Parathyroid adenoma (tissue), 2 donors: ENCODE data around the gene DMD.

ENCODE experiments used
- H2AFZ ChIP-seq: fragments of 300-600 bp; sonication (generic); one replicate; pipeline ENCODE4 v1.7.0; 2017; ENCODE audit warnings: antibody characterized with exemption, mild to moderate bottlenecking
- H3K27ac ChIP-seq: fragments of 300-600 bp; sonication (generic); one replicate; pipeline ENCODE4 v1.7.0; 2017
- H3K27me3 ChIP-seq: fragments of 300-600 bp; sonication (generic); one replicate; pipeline ENCODE4 v1.7.0; 2017; ENCODE audit warnings: low read length; ENCODE audit not compliant: control insufficient read depth, insufficient read depth
- H3K36me3 ChIP-seq: fragments of 300-600 bp; sonication (generic); one replicate; pipeline ENCODE4 v1.7.0; 2017; ENCODE audit warnings: low read length; ENCODE audit not compliant: control insufficient read depth, insufficient read depth
- H3K4me1 ChIP-seq: fragments of 300-600 bp; sonication (generic); one replicate; pipeline ENCODE4 v1.7.0; 2017; ENCODE audit warnings: control low read depth
- H3K4me2 ChIP-seq: fragments of 300-600 bp; sonication (generic); one replicate; pipeline ENCODE4 v1.7.0; 2017; ENCODE audit warnings: low read length
- H3K4me3 ChIP-seq: fragments of 300-600 bp; sonication (generic); one replicate; pipeline ENCODE4 v1.7.0; 2017; ENCODE audit warnings: low read depth, low read length
- H3K79me2 ChIP-seq: fragments of 300-600 bp; sonication (generic); one replicate; pipeline ENCODE4 v1.7.0; 2017; ENCODE audit warnings: control low read depth
- H3K9ac ChIP-seq: fragments of 300-600 bp; sonication (generic); one replicate; pipeline ENCODE4 v1.7.0; 2017; ENCODE audit warnings: mild to moderate bottlenecking
- H3K9me3 ChIP-seq: fragments of 300-600 bp; sonication (generic); one replicate; pipeline ENCODE4 v1.7.0; 2017; ENCODE audit warnings: low read length; ENCODE audit not compliant: control insufficient read depth
- TF ChIP-seq, protein P1 (sequence below): fragments of 300-600 bp; sonication (generic); IDR thresholded peaks from one replicate; pipeline ENCODE4 v1.7.0; 2017; ENCODE audit warnings: antibody characterized with exemption, mild to moderate bottlenecking
- donor health status: primary hyperparathyroidism.

Gene DMD

DNA sequence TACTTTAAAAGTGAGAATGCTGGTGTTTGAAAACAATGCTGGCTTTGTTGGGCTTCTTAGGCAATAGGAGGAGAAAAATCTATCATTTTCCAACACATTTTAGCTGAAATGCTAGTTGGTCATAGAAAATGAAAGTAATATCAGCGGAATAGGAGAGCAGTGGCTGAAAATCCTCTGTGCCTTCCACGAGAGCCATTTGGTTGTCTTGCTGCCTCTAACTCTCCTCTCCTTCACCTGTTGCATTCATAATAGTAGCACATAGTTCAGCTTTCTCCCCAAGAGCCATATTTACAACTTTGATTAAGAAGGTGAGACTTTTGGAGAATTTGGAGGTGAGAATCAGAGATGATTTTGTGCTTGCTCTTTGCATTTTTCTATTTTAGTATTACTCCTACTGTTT is 1290.1 kb downstream of the DMD start:
- H3K9ac ChIP-seq = no peak overlapping the region
- H3K4me3 ChIP-seq = no peak overlapping the region
- no peaks in the 10 kb centered on the region for H3K36me3 ChIP-seq
- no peaks in the 10 kb centered on the region for H3K79me2 ChIP-seq
- no peak overlapping the region for H3K4me2 ChIP-seq
- H3K27ac ChIP-seq = no peak overlapping the region
- TF ChIP-seq, protein P1, sequence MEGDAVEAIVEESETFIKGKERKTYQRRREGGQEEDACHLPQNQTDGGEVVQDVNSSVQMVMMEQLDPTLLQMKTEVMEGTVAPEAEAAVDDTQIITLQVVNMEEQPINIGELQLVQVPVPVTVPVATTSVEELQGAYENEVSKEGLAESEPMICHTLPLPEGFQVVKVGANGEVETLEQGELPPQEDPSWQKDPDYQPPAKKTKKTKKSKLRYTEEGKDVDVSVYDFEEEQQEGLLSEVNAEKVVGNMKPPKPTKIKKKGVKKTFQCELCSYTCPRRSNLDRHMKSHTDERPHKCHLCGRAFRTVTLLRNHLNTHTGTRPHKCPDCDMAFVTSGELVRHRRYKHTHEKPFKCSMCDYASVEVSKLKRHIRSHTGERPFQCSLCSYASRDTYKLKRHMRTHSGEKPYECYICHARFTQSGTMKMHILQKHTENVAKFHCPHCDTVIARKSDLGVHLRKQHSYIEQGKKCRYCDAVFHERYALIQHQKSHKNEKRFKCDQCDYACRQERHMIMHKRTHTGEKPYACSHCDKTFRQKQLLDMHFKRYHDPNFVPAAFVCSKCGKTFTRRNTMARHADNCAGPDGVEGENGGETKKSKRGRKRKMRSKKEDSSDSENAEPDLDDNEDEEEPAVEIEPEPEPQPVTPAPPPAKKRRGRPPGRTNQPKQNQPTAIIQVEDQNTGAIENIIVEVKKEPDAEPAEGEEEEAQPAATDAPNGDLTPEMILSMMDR = no peak
- no peaks in the 10 kb centered on the region for H3K27me3 ChIP-seq
- no peaks in the 10 kb centered on the region for H3K4me1 ChIP-seq
- no peaks in the 10 kb centered on the region for H3K9me3 ChIP-seq
- H2AFZ ChIP-seq = no peak overlapping the region

DNA sequence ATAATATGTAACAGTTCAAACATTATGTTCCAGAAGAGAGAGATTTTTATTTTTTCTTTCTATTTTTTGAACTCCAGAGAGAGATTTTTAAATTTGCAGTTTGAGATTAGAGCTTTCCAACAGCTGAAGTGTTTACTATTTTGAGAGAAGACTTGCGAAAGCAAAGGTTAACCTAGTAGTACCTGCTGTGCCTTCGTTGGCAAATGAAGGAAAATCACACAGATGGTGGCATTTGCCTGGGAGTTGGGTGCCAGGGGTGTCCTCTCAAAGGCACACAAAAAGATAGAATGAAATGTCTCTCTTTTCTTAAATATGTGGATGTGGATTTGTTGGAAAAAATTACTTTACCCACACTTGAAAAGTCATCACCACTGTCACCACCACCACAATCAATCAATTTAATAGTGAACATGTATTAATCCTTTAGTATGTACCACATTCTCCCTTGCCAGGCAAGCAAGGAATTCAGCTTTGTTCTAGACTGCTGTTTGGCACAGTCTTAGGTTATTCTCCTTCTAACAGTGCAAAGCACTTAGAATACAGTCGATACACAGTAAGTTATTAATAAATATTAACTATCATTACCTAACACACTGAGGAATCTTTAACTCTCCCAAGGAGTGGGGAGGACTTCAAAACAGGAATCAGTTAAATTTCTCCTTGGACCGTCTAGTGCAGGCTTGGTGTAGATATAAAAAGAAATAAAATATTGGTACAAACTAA is 1301.3 kb downstream of the DMD start:
- H3K27me3 ChIP-seq = no peaks in the 10 kb centered on the region
- TF ChIP-seq, protein P1 = no peak
- no peaks in the 10 kb centered on the region for H3K36me3 ChIP-seq
- H3K9me3 ChIP-seq = no peaks in the 10 kb centered on the region
- H3K27ac ChIP-seq = no peak overlapping the region
- H3K79me2 ChIP-seq = no peaks in the 10 kb centered on the region
- no peak overlapping the region for H3K4me3 ChIP-seq
- no peak overlapping the region for H3K4me2 ChIP-seq
- H3K9ac ChIP-seq = no peak overlapping the region
- no peak overlapping the region for H2AFZ ChIP-seq
- no peaks in the 10 kb centered on the region for H3K4me1 ChIP-seq

DNA sequence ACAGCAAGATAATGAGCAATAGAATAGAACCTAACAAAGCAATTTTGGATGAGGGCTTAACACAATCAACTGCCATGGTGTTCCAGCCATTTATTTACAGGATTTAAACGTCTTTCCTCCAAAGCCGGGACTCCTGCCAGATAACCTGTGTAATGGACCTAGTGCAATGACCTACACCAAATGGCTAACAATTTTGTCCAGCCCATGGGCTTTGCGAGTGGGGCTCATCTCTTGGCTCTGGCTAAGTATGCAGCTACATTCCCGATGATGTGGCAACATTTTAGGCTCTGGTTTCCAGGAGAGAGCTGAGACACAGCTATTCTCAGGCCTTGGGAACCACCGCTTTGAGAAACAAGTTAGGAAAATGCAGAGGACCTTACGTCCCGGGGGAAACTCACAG is 1317.2 kb downstream of the DMD start:
- H3K4me1 ChIP-seq = no peaks in the 10 kb centered on the region
- H3K4me3 ChIP-seq = no peak overlapping the region
- no peaks in the 10 kb centered on the region for H3K27me3 ChIP-seq
- no peaks in the 10 kb centered on the region for H3K9me3 ChIP-seq
- TF ChIP-seq, protein P1 = no peak
- H3K4me2 ChIP-seq = no peak overlapping the region
- H3K9ac ChIP-seq = no peak overlapping the region
- H2AFZ ChIP-seq = no peak overlapping the region
- no peaks in the 10 kb centered on the region for H3K79me2 ChIP-seq
- H3K27ac ChIP-seq = no peak overlapping the region
- H3K36me3 ChIP-seq = no peaks in the 10 kb centered on the region

DNA sequence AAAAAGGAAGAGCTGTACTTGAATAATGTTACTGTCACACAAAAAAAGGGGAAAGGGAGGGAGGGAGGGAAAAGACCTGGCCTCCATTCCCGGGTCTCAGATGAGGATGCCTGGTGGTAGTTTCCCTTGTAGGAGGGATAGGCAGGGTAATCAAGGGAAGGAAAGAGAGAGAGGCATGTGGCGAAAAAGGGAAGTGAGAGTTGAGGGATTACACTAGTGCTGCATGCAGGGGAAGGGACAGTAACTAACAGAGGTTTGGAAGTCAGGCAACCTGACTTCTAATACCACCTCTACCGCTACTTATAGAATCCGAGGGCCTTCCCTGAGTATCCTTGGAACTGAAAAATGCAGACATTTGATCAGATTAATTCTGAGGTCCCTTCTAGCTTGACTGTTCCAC is 1317.8 kb downstream of the DMD start:
- TF ChIP-seq, protein P1 = no peak
- Histone ChIP-seq H3K27me3 (no peaks in the 10 kb centered on the region), H3K4me3 (no peak overlapping the region), H3K9me3 (no peaks in the 10 kb centered on the region), H3K4me1 (no peaks in the 10 kb centered on the region), H3K27ac (no peak overlapping the region), H3K4me2 (no peak overlapping the region), H3K79me2 (no peaks in the 10 kb centered on the region), H2AFZ (no peak overlapping the region), H3K36me3 (no peaks in the 10 kb centered on the region), H3K9ac (no peak overlapping the region)

DNA sequence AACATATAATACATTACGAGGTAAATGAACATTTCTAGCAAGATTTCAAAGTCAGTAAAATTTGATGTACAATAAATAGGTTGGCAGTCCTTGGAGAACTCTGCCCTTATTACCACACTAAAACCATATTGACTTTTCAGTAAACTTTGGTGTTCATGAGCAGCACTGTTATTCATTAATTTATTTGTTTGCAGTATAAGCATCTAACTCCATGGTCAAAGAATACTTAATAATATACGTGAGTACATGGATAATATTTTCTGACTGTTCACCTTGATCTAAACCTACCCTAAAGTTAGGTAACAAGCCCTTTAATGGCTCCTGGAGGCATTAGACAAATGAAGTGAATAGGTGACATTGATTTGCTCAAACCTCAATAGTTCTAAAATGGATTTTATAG is 1322.3 kb downstream of the DMD start:
- Histone ChIP-seq H3K9me3 (no peaks in the 10 kb centered on the region), H3K4me3 (no peak overlapping the region), H3K9ac (no peak overlapping the region), H2AFZ (no peak overlapping the region), H3K4me2 (no peak overlapping the region), H3K4me1 (no peaks in the 10 kb centered on the region), H3K27me3 (no peaks in the 10 kb centered on the region), H3K36me3 (no peaks in the 10 kb centered on the region), H3K79me2 (no peaks in the 10 kb centered on the region), H3K27ac (no peak overlapping the region)
- TF ChIP-seq, protein P1 = no peak
